ENCODE measurements around the gene MAD1L1. TPM values are rescaled to one million over a fixed set of nuclear protein-coding genes. Genes with fewer than 3 reads are reported as not detected.

Gene MAD1L1
- total and polyA plus RNA-seq, 4 donors = 29.3 to 44.1 (median 35.8) TPM

DNA sequence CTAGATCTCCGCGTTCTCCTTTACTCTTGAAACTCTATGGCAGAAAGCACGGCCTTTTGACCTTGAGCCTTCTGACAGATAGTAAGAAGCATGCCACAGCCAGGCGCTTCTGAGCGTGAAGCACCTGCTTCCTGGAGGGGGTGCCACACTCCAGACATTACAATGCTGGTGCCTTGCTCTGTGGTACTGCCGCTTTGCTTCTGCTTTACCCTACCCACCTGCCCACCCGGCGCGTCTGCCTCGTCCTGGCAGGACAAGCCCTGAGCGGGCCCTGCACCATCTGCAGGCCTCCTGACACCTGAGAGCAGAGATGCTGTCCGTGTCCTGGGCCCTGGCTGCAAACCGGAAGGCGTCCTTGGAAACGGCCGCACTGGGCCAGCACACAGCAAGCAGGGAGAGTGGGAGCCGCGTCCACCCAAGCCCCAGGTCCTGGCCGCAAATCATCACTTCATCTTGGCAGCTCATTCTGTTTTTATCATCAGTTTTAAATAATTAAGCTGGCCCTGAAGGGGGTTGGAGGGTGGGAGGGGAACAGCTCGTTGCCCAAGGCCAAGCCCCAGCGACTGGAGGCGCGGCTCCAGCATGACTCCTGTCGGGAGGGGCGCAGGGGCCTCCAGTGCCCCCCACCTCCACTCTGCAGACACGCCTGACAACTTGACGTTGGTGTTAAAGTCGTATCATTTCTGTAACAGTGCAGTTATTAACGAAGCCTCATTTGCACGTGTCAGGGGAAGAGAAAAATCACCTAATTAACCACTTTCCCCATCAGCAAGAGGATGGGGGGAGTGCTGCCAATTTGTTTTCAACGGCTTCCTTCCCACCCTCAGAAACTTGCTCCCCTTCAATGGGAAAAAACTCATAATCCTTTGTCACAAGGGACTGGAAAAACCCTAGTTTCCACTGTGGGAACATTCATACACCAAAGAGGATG is 132.2 kb downstream of the MAD1L1 start:
- H3K27me3 ChIP-seq (ENCODE audit: control insufficient read depth, insufficient read depth, low read length) = no peaks in the 10 kb centered on the region
- 52% methylated on average over 26 of the region's 31 CpGs for WGBS (ENCODE audit: insufficient coverage)
- H3K36me3 ChIP-seq (ENCODE audit: control insufficient read depth, insufficient read depth, low read length) = peaks cover 33% of the 10 kb centered on the region
- H3K4me3 ChIP-seq (ENCODE audit: low read depth, low read length) = no peak overlapping the region
- no peak overlapping the region for H3K27ac ChIP-seq (ENCODE audit: low read depth, low read length)
- H3K4me1 ChIP-seq (ENCODE audit: control insufficient read depth, insufficient read depth, low read length) = peaks cover 76% of the 10 kb centered on the region
- no peaks in the 10 kb centered on the region for H3K9me3 ChIP-seq (ENCODE audit: control insufficient read depth, insufficient read depth, low read length)
- peak in 2 of 6 donors; percentile 27 to 76 for DNase-seq (ENCODE audit: low read depth in 4 of 6, low spot score in 6 of 6)

DNA sequence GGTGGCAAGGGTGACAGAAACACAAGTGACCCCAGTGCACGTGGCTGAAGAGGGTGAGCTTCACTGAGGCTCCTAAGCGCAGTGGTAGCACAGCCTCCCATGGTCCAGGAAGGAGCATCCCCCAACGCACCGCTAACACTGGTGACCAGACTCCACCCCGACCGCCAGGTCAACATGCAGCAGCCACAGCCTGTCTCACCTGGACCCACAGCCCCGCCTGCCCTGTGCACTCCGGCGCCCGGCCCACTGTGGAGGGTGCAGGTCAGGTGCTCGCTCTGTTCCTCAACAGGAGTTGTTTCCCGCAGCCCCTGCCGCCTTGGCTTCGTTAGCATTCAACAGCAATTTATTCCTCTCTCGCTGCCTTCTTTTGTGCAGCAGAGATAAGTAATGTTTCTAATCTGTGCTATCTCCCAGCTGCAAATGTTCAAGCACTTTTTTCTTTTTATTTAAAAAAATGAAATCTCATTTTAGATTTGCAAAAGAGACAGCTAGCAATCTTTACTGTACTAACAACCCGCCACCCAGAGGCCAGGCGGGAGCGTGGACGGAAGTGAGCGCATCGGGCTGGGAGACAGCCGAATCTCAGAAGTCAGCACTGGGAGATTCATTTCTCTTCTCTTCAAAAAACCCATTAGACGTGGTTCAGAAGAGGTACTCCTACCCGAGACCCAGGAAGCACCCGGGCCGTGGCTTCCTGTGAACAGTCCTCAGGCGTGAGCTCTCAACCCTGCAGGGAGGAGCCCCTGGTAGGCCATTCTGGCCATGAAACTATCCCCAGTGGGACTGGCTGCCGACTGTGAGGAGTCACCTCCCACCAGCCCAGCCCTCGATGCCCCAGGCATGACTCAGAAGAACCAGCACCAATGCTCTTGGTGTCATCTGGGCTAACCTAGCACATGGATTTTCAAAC is 133.4 kb downstream of the MAD1L1 start:
- Histone ChIP-seq H3K36me3 (ENCODE audit: control insufficient read depth, insufficient read depth, low read length) (peaks cover 41% of the 10 kb centered on the region), H3K9me3 (ENCODE audit: control insufficient read depth, insufficient read depth, low read length) (no peaks in the 10 kb centered on the region), H3K4me3 (ENCODE audit: low read depth, low read length) (no peak overlapping the region), H3K4me1 (ENCODE audit: control insufficient read depth, insufficient read depth, low read length) (peaks cover 67% of the 10 kb centered on the region), H3K27ac (ENCODE audit: low read depth, low read length) (peak overlapping the region; percentile 1), H3K27me3 (ENCODE audit: control insufficient read depth, insufficient read depth, low read length) (no peaks in the 10 kb centered on the region)
- DNase-seq (ENCODE audit: low read depth in 4 of 6, low spot score in 6 of 6) = peak in 2 of 6 donors; percentile 45 to 81
- 76% methylated on average over 21 of the region's 29 CpGs for WGBS (ENCODE audit: insufficient coverage)

DNA sequence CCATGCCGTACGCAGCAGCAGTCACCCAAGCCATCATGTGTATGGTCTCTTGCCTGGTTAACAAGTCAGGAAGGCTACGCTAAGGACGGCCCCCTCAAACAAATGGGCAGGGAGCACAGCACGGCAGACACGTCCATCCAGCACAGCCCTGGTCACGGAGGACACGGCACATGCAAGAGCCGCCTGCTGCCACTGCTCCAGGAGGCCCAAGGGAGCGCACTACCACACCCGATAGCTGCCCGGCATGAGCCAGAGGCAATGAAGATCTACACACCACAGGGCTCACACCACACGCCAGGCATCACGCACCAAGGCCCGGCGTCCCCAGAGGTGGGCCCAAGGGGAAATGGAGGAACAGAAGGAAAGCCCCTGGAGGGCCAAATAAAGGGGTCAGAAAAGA is 134.2 kb downstream of the MAD1L1 start:
- Histone ChIP-seq H3K27ac (ENCODE audit: low read depth, low read length) (no peak overlapping the region), H3K4me3 (ENCODE audit: low read depth, low read length) (no peak overlapping the region), H3K27me3 (ENCODE audit: control insufficient read depth, insufficient read depth, low read length) (no peaks in the 10 kb centered on the region), H3K9me3 (ENCODE audit: control insufficient read depth, insufficient read depth, low read length) (no peaks in the 10 kb centered on the region), H3K36me3 (ENCODE audit: control insufficient read depth, insufficient read depth, low read length) (peaks cover 47% of the 10 kb centered on the region), H3K4me1 (ENCODE audit: control insufficient read depth, insufficient read depth, low read length) (peaks cover 64% of the 10 kb centered on the region)
- 83% methylated on average over 16 of the region's 16 CpGs for WGBS (ENCODE audit: insufficient coverage)
- no peak for DNase-seq (ENCODE audit: low read depth in 4 of 6, low spot score in 6 of 6)

GRCh38 chr7:2098056-2098455 is 134.7 kb downstream of the MAD1L1 start:
- Histone ChIP-seq H3K27ac (ENCODE audit: low read depth, low read length) (no peak overlapping the region), H3K4me1 (ENCODE audit: control insufficient read depth, insufficient read depth, low read length) (peaks cover 60% of the 10 kb centered on the region), H3K4me3 (ENCODE audit: low read depth, low read length) (no peak overlapping the region), H3K27me3 (ENCODE audit: control insufficient read depth, insufficient read depth, low read length) (no peaks in the 10 kb centered on the region), H3K9me3 (ENCODE audit: control insufficient read depth, insufficient read depth, low read length) (no peaks in the 10 kb centered on the region), H3K36me3 (ENCODE audit: control insufficient read depth, insufficient read depth, low read length) (peaks cover 43% of the 10 kb centered on the region)
- DNase-seq (ENCODE audit: low read depth in 4 of 6, low spot score in 6 of 6) = no peak
- 96% methylated on average over 18 of the region's 18 CpGs for WGBS (ENCODE audit: insufficient coverage)

DNA sequence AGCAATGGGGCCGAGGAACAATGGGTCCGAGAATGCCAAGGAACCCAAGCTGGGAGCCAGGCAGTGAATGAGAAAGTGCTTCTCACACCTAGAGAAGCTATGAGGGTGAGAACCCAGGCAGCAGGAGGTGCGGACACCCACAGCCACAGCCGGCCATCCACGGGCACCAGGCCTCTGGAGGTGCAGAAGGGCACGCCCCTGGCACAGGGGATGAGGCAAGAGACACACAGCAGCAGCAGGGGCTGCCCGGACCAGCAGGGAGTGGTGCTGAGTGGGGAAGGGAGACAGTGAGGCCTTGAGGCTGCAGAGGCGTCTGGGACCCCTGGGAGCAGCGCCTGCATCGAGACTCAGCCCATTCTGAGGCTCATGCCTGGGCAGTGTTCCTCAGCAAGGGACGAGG is 135.3 kb downstream of the MAD1L1 start:
- DNase-seq (ENCODE audit: low read depth in 4 of 6, low spot score in 6 of 6) = no peak
- H3K4me3 ChIP-seq (ENCODE audit: low read depth, low read length) = no peak overlapping the region
- no peak overlapping the region for H3K27ac ChIP-seq (ENCODE audit: low read depth, low read length)
- peaks cover 56% of the 10 kb centered on the region for H3K4me1 ChIP-seq (ENCODE audit: control insufficient read depth, insufficient read depth, low read length)
- no peaks in the 10 kb centered on the region for H3K27me3 ChIP-seq (ENCODE audit: control insufficient read depth, insufficient read depth, low read length)
- 87% methylated on average over 10 of the region's 11 CpGs for WGBS (ENCODE audit: insufficient coverage)
- H3K36me3 ChIP-seq (ENCODE audit: control insufficient read depth, insufficient read depth, low read length) = peaks cover 37% of the 10 kb centered on the region
- no peaks in the 10 kb centered on the region for H3K9me3 ChIP-seq (ENCODE audit: control insufficient read depth, insufficient read depth, low read length)

GRCh38 chr7:2096692-2097387 is 135.9 kb downstream of the MAD1L1 start:
- Histone ChIP-seq H3K27me3 (ENCODE audit: control insufficient read depth, insufficient read depth, low read length) (no peaks in the 10 kb centered on the region), H3K4me3 (ENCODE audit: low read depth, low read length) (no peak overlapping the region), H3K36me3 (ENCODE audit: control insufficient read depth, insufficient read depth, low read length) (peaks cover 35% of the 10 kb centered on the region), H3K9me3 (ENCODE audit: control insufficient read depth, insufficient read depth, low read length) (no peaks in the 10 kb centered on the region), H3K4me1 (ENCODE audit: control insufficient read depth, insufficient read depth, low read length) (peaks cover 55% of the 10 kb centered on the region), H3K27ac (ENCODE audit: low read depth, low read length) (no peak overlapping the region)
- no peak for DNase-seq (ENCODE audit: low read depth in 4 of 6, low spot score in 6 of 6)
- WGBS (ENCODE audit: insufficient coverage) = 85% methylated on average over 25 of the region's 28 CpGs

GRCh38 chr7:2095436-2095835 is 137.3 kb downstream of the MAD1L1 start:
- peaks cover 39% of the 10 kb centered on the region for H3K36me3 ChIP-seq (ENCODE audit: control insufficient read depth, insufficient read depth, low read length)
- 84% methylated on average over 20 of the region's 20 CpGs for WGBS (ENCODE audit: insufficient coverage)
- no peaks in the 10 kb centered on the region for H3K27me3 ChIP-seq (ENCODE audit: control insufficient read depth, insufficient read depth, low read length)
- no peak for DNase-seq (ENCODE audit: low read depth in 4 of 6, low spot score in 6 of 6)
- H3K27ac ChIP-seq (ENCODE audit: low read depth, low read length) = no peak overlapping the region
- peaks cover 47% of the 10 kb centered on the region for H3K4me1 ChIP-seq (ENCODE audit: control insufficient read depth, insufficient read depth, low read length)
- no peaks in the 10 kb centered on the region for H3K9me3 ChIP-seq (ENCODE audit: control insufficient read depth, insufficient read depth, low read length)
- H3K4me3 ChIP-seq (ENCODE audit: low read depth, low read length) = no peak overlapping the region

DNA sequence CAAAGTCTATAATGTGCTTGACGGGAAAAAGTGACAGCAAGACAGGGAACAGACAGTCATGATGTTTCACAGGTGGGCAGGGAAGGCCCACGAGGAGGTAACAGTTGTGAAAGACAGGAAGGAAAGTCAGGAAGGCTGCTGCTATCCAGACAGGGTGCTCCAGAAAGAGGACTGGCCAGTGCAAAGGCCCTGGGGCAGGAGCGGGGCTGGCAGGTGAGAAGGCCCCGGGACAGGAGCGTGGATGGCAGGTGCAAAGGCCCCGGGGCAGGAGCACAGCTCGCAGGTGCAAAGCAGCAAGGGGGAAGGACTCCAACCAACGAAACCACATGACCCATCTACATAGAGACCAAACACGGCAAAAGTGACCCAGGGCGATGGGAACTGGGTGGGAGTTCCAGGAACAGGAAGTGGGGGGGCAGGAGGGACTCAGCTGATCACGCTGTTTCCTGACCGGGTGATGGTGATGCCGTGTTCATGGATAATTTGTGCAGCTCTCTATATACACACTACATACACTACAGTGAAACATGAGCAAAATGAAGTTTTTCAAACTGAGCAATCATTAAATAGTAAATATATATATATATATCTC is 138.2 kb downstream of the MAD1L1 start:
- Histone ChIP-seq H3K9me3 (ENCODE audit: control insufficient read depth, insufficient read depth, low read length) (no peaks in the 10 kb centered on the region), H3K27ac (ENCODE audit: low read depth, low read length) (no peak overlapping the region), H3K4me1 (ENCODE audit: control insufficient read depth, insufficient read depth, low read length) (peaks cover 38% of the 10 kb centered on the region), H3K36me3 (ENCODE audit: control insufficient read depth, insufficient read depth, low read length) (peaks cover 44% of the 10 kb centered on the region), H3K27me3 (ENCODE audit: control insufficient read depth, insufficient read depth, low read length) (no peaks in the 10 kb centered on the region), H3K4me3 (ENCODE audit: low read depth, low read length) (no peak overlapping the region)
- WGBS (ENCODE audit: insufficient coverage) = 91% methylated on average over 8 of the region's 13 CpGs
- no peak for DNase-seq (ENCODE audit: low read depth in 4 of 6, low spot score in 6 of 6)

DNA sequence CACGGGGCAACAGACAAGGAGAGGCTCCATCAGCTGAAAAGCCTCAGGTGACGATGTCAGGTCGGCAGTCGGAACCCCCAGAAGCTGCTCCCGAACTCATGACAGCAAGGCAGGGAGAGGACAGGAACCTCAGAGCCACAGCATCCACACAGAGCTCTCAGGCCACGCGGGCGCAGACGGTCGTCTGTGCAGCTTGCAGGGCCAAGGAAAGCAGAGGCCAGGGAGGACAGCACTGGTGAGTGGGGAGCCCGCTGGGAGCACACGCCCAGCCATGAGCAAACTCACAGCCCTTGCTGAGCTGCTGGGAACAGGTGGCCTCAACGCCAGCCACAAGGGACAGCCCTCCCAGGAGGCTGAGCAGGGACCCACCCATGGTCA is 138.9 kb downstream of the MAD1L1 start:
- Histone ChIP-seq H3K27me3 (ENCODE audit: control insufficient read depth, insufficient read depth, low read length) (no peaks in the 10 kb centered on the region), H3K4me1 (ENCODE audit: control insufficient read depth, insufficient read depth, low read length) (peaks cover 31% of the 10 kb centered on the region), H3K27ac (ENCODE audit: low read depth, low read length) (no peak overlapping the region), H3K4me3 (ENCODE audit: low read depth, low read length) (no peak overlapping the region), H3K9me3 (ENCODE audit: control insufficient read depth, insufficient read depth, low read length) (no peaks in the 10 kb centered on the region), H3K36me3 (ENCODE audit: control insufficient read depth, insufficient read depth, low read length) (peaks cover 46% of the 10 kb centered on the region)
- 89% methylated on average over 13 of the region's 13 CpGs for WGBS (ENCODE audit: insufficient coverage)
- no peak for DNase-seq (ENCODE audit: low read depth in 4 of 6, low spot score in 6 of 6)

Data from spinal cord (tissue), 10 donors.